NB4 (cell line): ENCODE results near the gene IL1R2.
A peak's percentile ranks its signal among the peaks of the same experiment; 100 is the strongest.

Experiments
- DNase-seq: peaks from one replicate; pipeline ENCODE4 v3.0.0; 2010; ENCODE audit warnings: low read depth
- H3K4me3 ChIP-seq: one replicate; pipeline ENCODE4 v1.5.1; 2011; ENCODE audit warnings: mild to moderate bottlenecking, low read depth, low read length, moderate library complexity
- MAX ChIP-seq: IDR thresholded peaks from 2 replicates; pipeline ENCODE4 v1.6.1; 2011; ENCODE audit warnings: low read depth, low read length
- MYC ChIP-seq: IDR thresholded peaks from 2 replicates; pipeline ENCODE4 v1.6.1; 2011; ENCODE audit warnings: low read depth, low read length
- POLR2A ChIP-seq: IDR thresholded peaks from 2 replicates; pipeline ENCODE4 v1.6.1; 2011; ENCODE audit warnings: mild to moderate bottlenecking; ENCODE audit not compliant: insufficient read length; ENCODE audit errors: extremely low read depth
- TF ChIP-seq, protein P1 (sequence below): IDR thresholded peaks from one replicate; pipeline ENCODE4 v1.5.1; 2012; ENCODE audit warnings: low read depth, low read length

Gene IL1R2

DNA sequence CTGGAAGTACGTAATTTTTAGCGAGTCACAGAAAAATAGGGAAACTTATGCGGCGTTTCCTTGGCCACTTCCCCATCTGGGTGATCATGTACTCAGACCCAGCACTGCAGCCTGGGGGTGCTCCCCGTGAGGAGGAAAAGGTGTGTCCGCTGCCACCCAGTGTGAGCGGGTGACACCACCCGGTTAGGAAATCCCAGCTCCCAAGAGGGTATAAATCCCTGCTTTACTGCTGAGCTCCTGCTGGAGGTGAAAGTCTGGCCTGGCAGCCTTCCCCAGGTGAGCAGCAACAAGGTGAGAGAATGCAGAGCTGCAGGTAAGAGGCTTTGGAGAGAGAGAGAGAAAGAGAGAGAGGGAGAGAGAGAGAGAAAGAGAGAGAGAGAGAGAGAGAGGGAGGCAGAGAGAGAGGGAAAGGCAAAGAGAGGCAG, at the start of gene IL1R2:
Gene IL1R2, plus strand, starts transcription at position 240 of the 425 bp plus-strand sequence. CDS start 16,616 bp downstream, outside the sequence.
- no peak for TF ChIP-seq POLR2A
- DNase-seq = peak; percentile 64

DNA sequence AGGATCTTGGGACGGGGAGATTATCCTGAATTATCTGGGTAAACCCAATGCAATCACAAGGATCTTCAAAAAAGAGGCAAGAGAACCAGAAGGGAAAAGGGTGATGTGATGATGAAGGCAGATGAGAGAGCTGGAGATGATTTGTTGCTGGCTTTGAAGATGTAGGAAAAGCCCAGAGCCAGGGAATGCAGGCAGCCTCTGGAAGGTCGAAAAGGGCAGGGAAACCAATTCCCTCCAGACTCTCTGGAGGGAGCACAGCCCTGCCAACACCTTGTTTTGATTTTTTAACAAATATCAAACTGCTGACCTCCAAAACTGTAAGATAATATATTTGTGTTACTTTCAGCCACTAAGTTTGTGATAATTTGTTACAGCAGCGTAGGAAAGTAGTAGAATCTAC, 48.9 kb upstream of the IL1R2 start:
- no peak for DNase-seq
- no peak overlapping the region for H3K4me3 ChIP-seq
- TF ChIP-seq MYC (no peak), MAX (no peak), POLR2A (no peak)
- TF ChIP-seq, protein P1, sequence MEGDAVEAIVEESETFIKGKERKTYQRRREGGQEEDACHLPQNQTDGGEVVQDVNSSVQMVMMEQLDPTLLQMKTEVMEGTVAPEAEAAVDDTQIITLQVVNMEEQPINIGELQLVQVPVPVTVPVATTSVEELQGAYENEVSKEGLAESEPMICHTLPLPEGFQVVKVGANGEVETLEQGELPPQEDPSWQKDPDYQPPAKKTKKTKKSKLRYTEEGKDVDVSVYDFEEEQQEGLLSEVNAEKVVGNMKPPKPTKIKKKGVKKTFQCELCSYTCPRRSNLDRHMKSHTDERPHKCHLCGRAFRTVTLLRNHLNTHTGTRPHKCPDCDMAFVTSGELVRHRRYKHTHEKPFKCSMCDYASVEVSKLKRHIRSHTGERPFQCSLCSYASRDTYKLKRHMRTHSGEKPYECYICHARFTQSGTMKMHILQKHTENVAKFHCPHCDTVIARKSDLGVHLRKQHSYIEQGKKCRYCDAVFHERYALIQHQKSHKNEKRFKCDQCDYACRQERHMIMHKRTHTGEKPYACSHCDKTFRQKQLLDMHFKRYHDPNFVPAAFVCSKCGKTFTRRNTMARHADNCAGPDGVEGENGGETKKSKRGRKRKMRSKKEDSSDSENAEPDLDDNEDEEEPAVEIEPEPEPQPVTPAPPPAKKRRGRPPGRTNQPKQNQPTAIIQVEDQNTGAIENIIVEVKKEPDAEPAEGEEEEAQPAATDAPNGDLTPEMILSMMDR = no peak

More for the DNA sequence above, at the start of gene IL1R2:
- H3K4me3 ChIP-seq = no peak within 1 kb of the TSS

DNA sequence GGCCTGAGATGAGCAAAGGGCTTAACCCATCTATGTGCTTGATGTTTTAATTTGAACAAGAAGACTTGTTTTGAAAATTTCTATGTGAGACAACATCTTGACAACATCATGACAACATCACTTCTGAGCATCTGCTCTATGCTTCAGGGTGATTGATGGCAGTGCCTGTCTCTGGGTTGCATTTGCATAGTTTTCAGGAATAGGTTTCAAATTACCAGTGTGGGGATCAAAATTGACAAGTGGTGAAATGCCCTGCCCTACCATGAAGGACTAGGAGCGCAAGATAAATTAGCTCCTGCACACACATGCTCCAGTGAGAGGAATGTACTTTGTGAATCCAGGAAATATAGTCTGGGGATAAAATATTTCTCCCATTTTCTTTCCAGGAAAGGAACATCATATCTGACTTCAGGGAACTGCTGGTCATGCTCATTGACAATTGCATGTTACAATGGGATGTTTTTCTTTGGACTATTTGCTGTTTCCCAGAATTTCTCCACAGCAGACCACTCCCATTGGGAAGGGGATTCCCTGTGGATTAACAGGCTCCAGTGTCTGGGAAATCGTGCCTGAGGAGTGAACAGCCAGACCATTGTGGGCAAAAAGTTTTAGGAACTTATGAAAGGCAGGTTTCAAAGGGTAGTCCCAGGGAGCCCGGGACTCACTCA, 45.3 kb upstream of the IL1R2 start:
- no peak for DNase-seq
- no peak overlapping the region for H3K4me3 ChIP-seq
- no peak for TF ChIP-seq MYC
- TF ChIP-seq, protein P1 = no peak
- no peak for TF ChIP-seq POLR2A
- TF ChIP-seq MAX = no peak

GRCh38 chr2:101947374-101947773, 44.4 kb upstream of the IL1R2 start:
- DNase-seq = no peak
- H3K4me3 ChIP-seq = no peak overlapping the region
- TF ChIP-seq, protein P1 = no peak
- TF ChIP-seq MAX (no peak), POLR2A (no peak), MYC (no peak)

- H3K4me3 ChIP-seq = no peak overlapping the region
- DNase-seq = peak; percentile 66
- TF ChIP-seq MYC (no peak), POLR2A (no peak), MAX (no peak)
- TF ChIP-seq, protein P1 = no peak
Measured at GRCh38 chr2:101948625-101949155, 43.1 kb upstream of the IL1R2 start.

DNA sequence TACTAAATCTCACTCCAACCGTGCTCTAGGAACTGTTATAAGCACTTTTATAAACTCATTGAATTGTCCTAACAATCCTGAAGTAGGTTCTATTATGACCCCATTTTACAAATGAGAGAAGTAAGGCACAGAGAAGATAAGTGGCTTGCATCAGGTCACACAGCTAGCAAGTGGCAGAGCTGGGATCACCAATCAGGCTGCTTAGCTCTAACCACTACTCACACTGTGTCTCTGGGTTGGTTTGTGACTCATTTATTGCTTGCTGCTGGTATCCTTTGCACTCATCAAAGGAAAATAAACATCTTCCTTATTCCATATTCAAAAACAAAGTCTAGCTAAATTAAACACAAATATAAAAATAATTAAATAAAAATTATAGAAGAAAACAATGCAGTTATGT, 42.5 kb upstream of the IL1R2 start:
- H3K4me3 ChIP-seq = no peak overlapping the region
- DNase-seq = peak; percentile 49
- no peak for TF ChIP-seq MYC
- TF ChIP-seq MAX = no peak

DNA sequence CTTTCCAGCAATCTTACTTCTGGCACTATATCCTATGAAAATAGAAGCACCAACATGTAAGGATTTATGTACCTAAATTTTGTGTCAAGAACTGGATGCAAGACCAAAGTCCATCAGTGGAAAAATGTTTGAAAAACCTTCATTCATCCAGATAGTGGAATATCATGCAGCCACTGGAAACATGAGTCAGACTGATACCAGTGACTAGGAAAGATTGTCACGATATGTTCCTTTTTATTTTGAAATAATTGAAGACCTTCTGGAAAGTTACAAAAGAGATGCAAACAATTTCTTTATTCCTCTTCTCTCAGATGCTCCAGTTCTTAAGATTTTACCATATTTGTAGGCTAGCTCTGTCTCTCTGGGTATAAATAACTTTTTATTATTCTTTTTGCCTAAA, 40.5 kb upstream of the IL1R2 start:
- DNase-seq = no peak
- H3K4me3 ChIP-seq = no peak overlapping the region
- TF ChIP-seq MAX (no peak), POLR2A (no peak), MYC (no peak)
- TF ChIP-seq, protein P1 = no peak
